Measurements from ENCODE around the gene HCLS1. TPM values are rescaled to one million over a fixed set of nuclear protein-coding genes. Genes with fewer than 3 reads are reported as not detected.

The HCLS1 gene
- polyA plus RNA-seq, 3 donors = 311 to 483 (median 475) TPM

GRCh38 chr3:121641127-121641526, 19.6 kb downstream of the HCLS1 start:
- Histone ChIP-seq H2AFZ (ENCODE audit: insufficient read depth, low read depth, low read length, poor library complexity, severe bottlenecking) (no peak overlapping the region), H3K9me3 (replicated peaks in 1 of 2; ENCODE audit: control insufficient read depth in 1 of 2, insufficient read depth in 1 of 2, low read length in 2 of 2) (no peaks in the 10 kb centered on the region), H3K4me2 (replicated peaks; ENCODE audit: extremely low read depth, low read length, poor library complexity, severe bottlenecking) (no peak overlapping the region), H3K27ac (ENCODE audit: low read depth in 1 of 2, low read length in 2 of 2) (no peak overlapping the region), H3K4me1 (ENCODE audit: control insufficient read depth in 1 of 2, insufficient read depth in 2 of 2, low read length in 2 of 2) (no peaks in the 10 kb centered on the region), H3K79me2 (ENCODE audit: insufficient read depth, low read length) (no peaks in the 10 kb centered on the region), H3K27me3 (ENCODE audit: control insufficient read depth in 2 of 2, insufficient read depth in 2 of 2, low read length in 2 of 2) (no peaks in the 10 kb centered on the region), H3K4me3 (replicated peaks in 1 of 3; ENCODE audit: low read depth in 2 of 3, low read length in 3 of 3) (no peak overlapping the region), H3K9ac (ENCODE audit: insufficient read depth, low read length, poor library complexity, severe bottlenecking) (no peak overlapping the region), H4K20me1 (ENCODE audit: insufficient read depth, low read length) (peaks cover 94% of the 10 kb centered on the region), H3K36me3 (replicated peaks in 1 of 2; ENCODE audit: control insufficient read depth in 1 of 2, insufficient read depth in 2 of 2, low read length in 2 of 2) (peaks cover 92 to 94% of the 10 kb centered on the region in 2 donors)
- H3K36me3 Mint-ChIP-seq = peaks cover 91 to 95% of the 10 kb centered on the region in 2 donors
- H3K27me3 Mint-ChIP-seq (ENCODE audit: low read depth in 3 of 3) = peaks cover 0 to 1% (median 0%) of the 10 kb centered on the region in 3 donors
- TF ChIP-seq CTCF (IDR thresholded peaks at IDR 0.05) = no peak
- no peak overlapping the region for H3K4me3 Mint-ChIP-seq
- no peaks in the 10 kb centered on the region for H3K4me1 Mint-ChIP-seq
- no CpG with 5 or more reads among the region's 2 CpGs for WGBS (ENCODE audit: insufficient coverage)
- no peak for DNase-seq
- no peaks in the 10 kb centered on the region for H3K9me3 Mint-ChIP-seq
- no peak overlapping the region for H3K27ac Mint-ChIP-seq
- intact Hi-C loops (cut with micrococcal nuclease) = no loop called here

GRCh38 chr3:121637922-121638321, 22.8 kb downstream of the HCLS1 start:
- no peaks in the 10 kb centered on the region for H3K27me3 ChIP-seq (ENCODE audit: control insufficient read depth in 2 of 2, insufficient read depth in 2 of 2, low read length in 2 of 2)
- no peaks in the 10 kb centered on the region for H3K79me2 ChIP-seq (ENCODE audit: insufficient read depth, low read length)
- H3K36me3 ChIP-seq (replicated peaks in 1 of 2; ENCODE audit: control insufficient read depth in 1 of 2, insufficient read depth in 2 of 2, low read length in 2 of 2) = peaks cover 97 to 98% of the 10 kb centered on the region in 2 donors
- H3K4me1 Mint-ChIP-seq = no peaks in the 10 kb centered on the region
- no peak for TF ChIP-seq CTCF (IDR thresholded peaks at IDR 0.05)
- H3K4me1 ChIP-seq (ENCODE audit: control insufficient read depth in 1 of 2, insufficient read depth in 2 of 2, low read length in 2 of 2) = no peaks in the 10 kb centered on the region
- H3K4me3 ChIP-seq (replicated peaks in 1 of 3; ENCODE audit: low read depth in 2 of 3, low read length in 3 of 3) = no peak overlapping the region
- peaks cover 92% of the 10 kb centered on the region for H4K20me1 ChIP-seq (ENCODE audit: insufficient read depth, low read length)
- H3K36me3 Mint-ChIP-seq = peaks cover 95 to 100% of the 10 kb centered on the region in 2 donors
- no peak overlapping the region for H3K4me2 ChIP-seq (replicated peaks; ENCODE audit: extremely low read depth, low read length, poor library complexity, severe bottlenecking)
- 100% methylated on average over 1 of the region's 1 CpG for WGBS (ENCODE audit: insufficient coverage)
- H3K4me3 Mint-ChIP-seq = no peak overlapping the region
- no peak for DNase-seq
- intact Hi-C loops (cut with micrococcal nuclease) = no loop called here
- no peak overlapping the region for H3K27ac ChIP-seq (ENCODE audit: low read depth in 1 of 2, low read length in 2 of 2)
- H3K9me3 Mint-ChIP-seq = no peaks in the 10 kb centered on the region
- H3K9me3 ChIP-seq (replicated peaks in 1 of 2; ENCODE audit: control insufficient read depth in 1 of 2, insufficient read depth in 1 of 2, low read length in 2 of 2) = no peaks in the 10 kb centered on the region
- H3K9ac ChIP-seq (ENCODE audit: insufficient read depth, low read length, poor library complexity, severe bottlenecking) = no peak overlapping the region
- H3K27me3 Mint-ChIP-seq (ENCODE audit: low read depth in 3 of 3) = peaks cover 0 to 1% (median 0%) of the 10 kb centered on the region in 3 donors
- H3K27ac Mint-ChIP-seq = peak overlapping the region in 2 of 7 donors; percentile 22 to 46
- H2AFZ ChIP-seq (ENCODE audit: insufficient read depth, low read depth, low read length, poor library complexity, severe bottlenecking) = no peak overlapping the region

All from CD14-positive monocyte (primary cell).